ENCODE data around the gene ROPN1L.
"Not testable (repeated sequence)": the region's sequence is repeated elsewhere in the genome, so short reads cannot be mapped to it uniquely, and the experiment has no call there.

ROPN1L gene

GRCh38 chr5:10441083-10441991, at the start of gene ROPN1L:
ROPN1L (plus strand) TSS chr5:10441879; CDS start chr5:10442168, 289 bp downstream.
- peak; percentile 74 for DNase-seq

- not testable (repeated sequence) for DNase-seq
Observed at GRCh38 chr5:10392567-10393328, 48.9 kb upstream of the ROPN1L start.

- DNase-seq: no peak
Observed at GRCh38 chr5:10393491-10393890, 48.2 kb upstream of the ROPN1L start.

GRCh38 chr5:10396552-10396951, 45.1 kb upstream of the ROPN1L start:
- DNase-seq: no peak

- DNase-seq: no peak
Observed at GRCh38 chr5:10399839-10400238, 41.8 kb upstream of the ROPN1L start.

GRCh38 chr5:10400411-10400810, 41.3 kb upstream of the ROPN1L start:
- no peak for DNase-seq

- DNase-seq: no peak
Observed at GRCh38 chr5:10400831-10401230, 40.8 kb upstream of the ROPN1L start.

- DNase-seq: no peak
Observed at GRCh38 chr5:10401498-10401897, 40.2 kb upstream of the ROPN1L start.

GRCh38 chr5:10403829-10404228, 37.9 kb upstream of the ROPN1L start:
- no peak for DNase-seq

- DNase-seq: no peak
Observed at GRCh38 chr5:10406651-10407050, 35.0 kb upstream of the ROPN1L start.

GRCh38 chr5:10409504-10409903, 32.2 kb upstream of the ROPN1L start:
- no peak for DNase-seq

GRCh38 chr5:10410662-10411061, 31.0 kb upstream of the ROPN1L start:
- no peak for DNase-seq

- no peak for DNase-seq
Observed at GRCh38 chr5:10411336-10411735, 30.3 kb upstream of the ROPN1L start.

- no peak for DNase-seq
Observed at GRCh38 chr5:10416868-10417267, 24.8 kb upstream of the ROPN1L start.

- DNase-seq: no peak
Observed at GRCh38 chr5:10418654-10419345, 22.9 kb upstream of the ROPN1L start.

GRCh38 chr5:10420468-10420867, 21.2 kb upstream of the ROPN1L start:
- DNase-seq: no peak

- DNase-seq: no peak
Observed at GRCh38 chr5:10420932-10421331, 20.7 kb upstream of the ROPN1L start.

- no peak for DNase-seq
Observed at GRCh38 chr5:10421896-10422691, 19.6 kb upstream of the ROPN1L start.

- no peak for DNase-seq
Observed at GRCh38 chr5:10423022-10423421, 18.7 kb upstream of the ROPN1L start.

- peak; percentile 51 for DNase-seq
Observed at GRCh38 chr5:10424124-10424731, 17.5 kb upstream of the ROPN1L start.

- DNase-seq: no peak
Observed at GRCh38 chr5:10427201-10427600, 14.5 kb upstream of the ROPN1L start.

- DNase-seq: no peak
Observed at GRCh38 chr5:10427978-10428377, 13.7 kb upstream of the ROPN1L start.

Data from NCI-H2081 treated with DMSO at 0.1 percent for 48 hours (cell line).